Measurements from ENCODE around the gene SSC4D.
A peak's percentile ranks its signal among the peaks of the same experiment; 100 is the strongest.
"Not testable (repeated sequence)": the region's sequence is repeated elsewhere in the genome, so short reads cannot be mapped to it uniquely, and the experiment has no call there.

Gene SSC4D

DNA sequence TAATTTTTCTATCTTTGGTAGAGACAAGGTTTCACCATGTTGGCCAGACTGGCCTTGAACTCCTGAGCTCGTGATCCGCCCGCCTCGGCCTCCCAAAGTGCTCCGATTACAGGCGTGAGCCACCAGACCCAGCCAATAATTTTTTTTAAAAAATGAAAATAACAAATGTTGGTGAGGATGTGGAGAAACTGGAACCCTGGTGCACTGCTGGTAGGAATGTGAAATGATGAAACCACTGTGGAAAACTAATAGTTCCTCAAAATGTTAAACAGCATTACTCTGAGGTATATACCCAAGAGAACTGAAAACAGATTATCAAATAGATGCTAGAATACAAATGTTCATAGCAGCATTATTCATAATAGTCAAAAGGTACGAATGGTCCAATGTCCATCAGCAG, 27.7 kb downstream of the SSC4D start:
- DNase-seq = no peak

DNA sequence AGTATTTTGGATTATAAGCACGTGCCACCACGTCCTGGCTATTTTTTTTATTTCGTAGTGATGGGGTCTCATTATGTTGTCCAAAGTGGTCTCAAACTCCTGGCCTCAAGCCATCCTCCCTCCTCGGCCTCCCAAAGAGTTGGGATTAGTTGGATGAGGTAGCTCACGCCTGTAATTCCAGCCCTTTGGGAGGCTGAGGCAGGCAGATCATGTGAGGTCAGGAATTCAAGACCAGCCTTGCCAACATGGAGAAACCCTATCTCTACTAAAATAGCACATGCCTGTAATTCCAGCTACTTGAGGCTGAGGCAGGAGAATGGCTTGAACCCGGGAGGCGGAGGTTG, 28.9 kb downstream of the SSC4D start:
- DNase-seq = no peak

DNA sequence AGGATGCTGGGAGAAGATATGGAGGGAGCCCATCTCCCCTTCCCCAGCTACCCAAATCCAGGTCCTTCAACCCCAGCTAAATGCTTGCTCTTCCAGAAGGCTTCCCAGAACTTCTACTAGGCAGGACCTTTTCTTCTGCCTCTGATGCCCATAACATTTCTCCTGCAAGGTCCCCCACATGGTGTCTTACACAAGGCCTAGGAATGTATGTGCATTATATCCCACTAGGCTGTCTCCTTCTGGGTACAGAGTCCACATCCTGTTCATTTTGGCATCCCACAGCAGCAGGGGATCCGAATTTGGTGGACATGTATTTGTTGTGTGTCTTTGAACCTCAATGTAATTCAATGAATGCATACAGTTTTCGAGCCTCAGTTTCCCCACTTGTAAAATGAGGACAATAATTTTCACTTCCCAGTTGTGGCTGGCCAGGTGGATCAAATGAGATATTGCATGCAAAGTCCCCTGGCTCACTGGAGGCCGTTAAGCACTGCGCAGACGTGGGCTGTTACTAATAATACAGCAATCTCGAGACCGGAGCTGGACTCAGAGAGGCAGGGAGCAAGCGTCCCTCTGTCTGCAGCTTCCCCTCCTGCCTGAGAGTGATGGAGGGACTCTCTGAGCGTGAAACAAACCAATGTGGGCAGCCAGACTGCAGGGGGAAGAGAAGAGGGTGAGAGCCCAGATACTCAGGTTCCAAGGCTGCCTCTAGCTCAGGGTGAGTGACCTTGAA, 32.1 kb downstream of the SSC4D start:
- no peak for DNase-seq

DNA sequence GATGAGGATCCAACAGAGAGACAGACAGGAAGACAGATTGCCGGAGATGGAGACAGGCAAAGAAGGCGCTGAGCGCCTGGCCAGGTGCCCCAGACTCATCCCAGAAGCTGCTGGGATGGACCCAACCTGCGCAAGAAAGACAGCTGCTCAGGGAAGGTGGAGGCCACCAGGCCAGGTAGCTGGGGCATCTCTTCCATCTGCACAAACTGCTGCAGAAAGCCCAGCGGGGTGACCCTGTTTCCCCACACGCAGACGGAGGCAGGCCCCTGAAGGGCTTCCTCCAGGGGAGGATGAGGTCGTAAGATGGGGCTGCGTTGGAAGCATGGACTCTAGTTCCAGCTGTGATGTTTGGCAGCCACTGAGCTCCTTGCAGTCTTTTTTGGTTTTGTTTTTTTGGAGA, 34.2 kb downstream of the SSC4D start:
- DNase-seq = no peak

DNA sequence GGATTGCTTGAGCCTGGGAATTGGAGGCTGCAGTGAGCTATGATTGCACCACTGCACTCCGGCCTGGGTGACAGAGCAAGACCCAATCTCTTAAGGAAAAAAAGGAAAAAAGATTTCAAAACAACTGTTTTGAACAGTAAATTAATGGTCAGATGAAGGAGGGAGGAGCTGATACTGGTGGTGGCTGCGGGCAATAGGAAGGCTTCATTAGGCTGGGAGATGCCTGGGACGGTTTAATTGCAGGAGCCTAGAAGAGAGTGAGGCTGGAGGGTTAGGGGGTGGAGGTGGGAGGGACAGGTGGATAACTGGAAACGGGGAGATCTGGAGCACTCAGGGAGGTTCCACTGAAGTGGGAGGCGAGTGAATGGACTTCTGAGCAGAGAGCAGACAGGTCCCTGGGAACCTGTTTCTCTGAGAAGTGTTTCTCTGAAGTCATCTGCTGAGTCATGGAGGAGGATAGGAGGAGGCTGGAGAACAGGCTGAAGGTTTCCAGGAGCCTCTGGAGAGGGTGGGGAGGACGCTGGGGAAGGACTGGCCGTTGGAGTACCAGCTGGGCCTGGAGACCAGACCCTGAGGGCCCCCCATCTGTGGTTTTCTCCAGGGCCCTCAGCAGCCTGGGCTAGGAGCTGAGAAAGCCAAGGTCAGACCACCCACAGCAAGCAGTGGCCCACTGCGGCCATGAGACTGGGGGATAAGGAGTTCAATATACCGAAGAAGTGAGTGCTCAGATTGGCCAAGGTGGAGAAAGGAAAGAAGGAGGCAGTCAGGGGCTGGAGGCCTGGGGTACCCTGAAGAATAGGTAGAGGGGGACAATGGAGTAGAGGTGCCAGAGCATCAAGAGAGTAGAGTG, 36.3 kb downstream of the SSC4D start:
- DNase-seq = no peak

DNA sequence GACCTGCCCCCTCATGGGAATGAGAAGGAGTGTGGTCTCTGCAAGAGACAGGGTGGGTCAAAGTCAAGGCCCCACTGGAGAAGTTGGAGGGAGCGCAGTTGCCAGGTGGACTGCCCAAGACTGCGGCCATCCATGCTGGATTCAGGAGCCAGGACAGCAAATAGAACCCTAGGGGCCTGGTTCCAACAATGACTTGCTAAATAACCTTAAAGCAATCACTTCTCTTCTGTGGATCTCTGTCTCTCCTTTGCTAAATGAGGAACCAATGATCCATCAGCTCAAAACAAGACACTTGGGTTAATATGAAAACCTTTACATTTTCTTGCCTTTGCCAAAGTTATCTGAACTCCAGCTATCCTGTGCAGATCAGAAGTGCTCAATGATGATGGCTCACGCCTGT, 38.1 kb downstream of the SSC4D start:
- no peak for DNase-seq

DNA sequence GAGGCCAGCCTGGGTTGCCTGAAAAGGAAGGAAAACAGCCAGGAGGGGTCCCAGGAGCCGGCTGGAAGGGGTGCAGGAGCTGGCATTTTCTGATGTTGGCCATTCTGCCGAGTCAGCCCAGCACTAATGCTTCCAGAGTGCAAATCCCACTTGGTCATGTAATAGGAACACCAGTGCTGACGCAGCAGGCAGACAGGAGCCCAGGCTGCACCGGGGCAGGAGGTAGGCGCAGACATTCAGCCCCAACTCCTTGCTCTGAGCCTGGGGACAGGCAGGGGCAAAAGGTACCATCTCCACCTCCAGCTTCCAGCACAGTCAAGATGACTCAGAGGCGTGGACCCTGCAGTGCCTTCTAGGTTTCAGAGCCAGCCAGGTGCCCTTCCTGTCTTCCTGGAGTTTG, 40.5 kb downstream of the SSC4D start:
- DNase-seq = no peak

DNA sequence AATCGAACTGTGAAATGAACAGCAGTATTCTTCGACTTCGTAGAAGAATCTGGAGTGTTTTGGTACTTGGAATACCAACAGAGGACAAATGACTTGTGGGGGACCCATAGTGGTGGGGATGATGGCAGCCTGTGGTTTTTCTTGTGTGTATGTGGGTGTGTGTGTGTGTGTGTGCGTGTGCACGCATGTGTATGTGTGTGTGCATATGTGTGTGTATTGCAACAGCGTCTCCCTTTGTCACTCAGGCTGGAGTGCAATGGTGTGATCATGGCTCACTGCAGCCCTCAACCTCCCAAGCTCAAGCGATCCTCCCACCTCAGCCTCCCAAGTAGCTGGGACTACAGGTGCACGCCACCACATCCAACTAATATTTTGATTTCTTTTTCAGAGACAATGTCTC, 41.3 kb downstream of the SSC4D start:
- no peak for DNase-seq

DNA sequence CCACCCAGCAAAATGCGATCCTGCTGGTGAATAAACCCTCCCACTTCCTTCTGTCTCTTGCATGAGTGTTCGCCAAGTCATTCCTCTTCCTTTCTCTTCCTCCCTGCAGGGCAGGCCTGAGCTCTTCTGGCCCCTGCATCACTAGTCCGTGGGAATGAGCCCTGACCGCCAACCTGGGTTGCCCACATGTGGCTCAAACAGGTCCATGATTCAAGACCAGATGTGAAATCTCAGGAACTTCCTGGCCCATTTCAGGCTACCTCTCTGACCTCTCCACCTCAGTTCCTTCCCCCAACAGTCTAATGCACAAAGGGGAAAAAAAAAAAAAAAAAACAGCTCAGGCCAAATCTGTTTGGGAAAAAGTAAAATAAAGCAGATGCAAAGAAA, 45.3 kb downstream of the SSC4D start:
- DNase-seq = no peak

DNA sequence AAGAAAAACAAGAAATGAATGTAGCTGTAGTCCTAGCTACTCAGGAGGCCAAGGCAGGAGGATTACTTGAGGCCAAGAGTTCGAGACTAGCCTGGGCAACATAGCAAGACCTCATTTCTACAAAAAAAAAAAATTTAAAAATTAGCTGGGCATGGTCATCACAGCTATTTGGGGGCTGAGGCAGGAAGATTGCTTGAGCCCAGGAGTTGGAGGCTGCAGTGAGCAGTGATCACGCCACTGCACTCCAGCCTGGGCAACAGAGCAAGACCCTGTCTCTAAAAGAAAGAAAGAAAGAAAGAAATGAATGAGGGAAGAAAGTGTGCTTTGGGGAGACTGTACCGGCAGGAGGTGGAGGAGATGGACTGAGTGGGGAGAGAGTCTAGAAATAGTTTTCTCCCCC, 45.7 kb downstream of the SSC4D start:
- DNase-seq = not testable (repeated sequence)

DNA sequence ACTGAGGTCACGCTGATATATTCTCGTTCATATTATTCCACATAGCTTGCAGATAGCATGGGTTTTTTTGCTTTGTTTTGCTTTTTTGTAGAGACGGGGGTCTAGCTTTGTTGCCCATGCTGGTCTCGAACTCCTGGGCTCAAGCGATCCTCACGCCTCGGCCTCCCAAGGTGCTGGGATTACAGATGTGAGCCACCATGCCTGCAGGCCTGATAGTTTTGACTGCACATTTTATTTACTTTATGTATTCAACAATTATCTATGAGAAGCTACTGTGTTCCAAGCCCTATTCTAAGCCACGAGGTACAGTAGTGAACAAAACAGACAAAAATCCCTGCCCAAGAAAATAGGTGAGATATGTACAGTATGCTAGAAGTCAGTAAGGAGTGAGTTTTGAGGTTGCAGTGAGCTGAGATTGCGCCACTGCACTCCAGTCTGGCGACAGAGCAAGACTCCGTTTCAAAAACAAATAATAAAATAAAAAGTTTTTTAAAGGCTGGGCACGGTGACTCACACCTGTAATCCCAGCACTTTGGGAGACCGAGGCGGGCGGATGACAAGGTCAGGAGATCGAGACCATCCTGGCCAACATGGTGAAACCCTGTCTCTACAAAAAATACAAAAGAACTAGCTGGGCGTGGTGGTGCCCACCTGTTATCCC, 49.4 kb downstream of the SSC4D start:
- no peak for DNase-seq

DNA sequence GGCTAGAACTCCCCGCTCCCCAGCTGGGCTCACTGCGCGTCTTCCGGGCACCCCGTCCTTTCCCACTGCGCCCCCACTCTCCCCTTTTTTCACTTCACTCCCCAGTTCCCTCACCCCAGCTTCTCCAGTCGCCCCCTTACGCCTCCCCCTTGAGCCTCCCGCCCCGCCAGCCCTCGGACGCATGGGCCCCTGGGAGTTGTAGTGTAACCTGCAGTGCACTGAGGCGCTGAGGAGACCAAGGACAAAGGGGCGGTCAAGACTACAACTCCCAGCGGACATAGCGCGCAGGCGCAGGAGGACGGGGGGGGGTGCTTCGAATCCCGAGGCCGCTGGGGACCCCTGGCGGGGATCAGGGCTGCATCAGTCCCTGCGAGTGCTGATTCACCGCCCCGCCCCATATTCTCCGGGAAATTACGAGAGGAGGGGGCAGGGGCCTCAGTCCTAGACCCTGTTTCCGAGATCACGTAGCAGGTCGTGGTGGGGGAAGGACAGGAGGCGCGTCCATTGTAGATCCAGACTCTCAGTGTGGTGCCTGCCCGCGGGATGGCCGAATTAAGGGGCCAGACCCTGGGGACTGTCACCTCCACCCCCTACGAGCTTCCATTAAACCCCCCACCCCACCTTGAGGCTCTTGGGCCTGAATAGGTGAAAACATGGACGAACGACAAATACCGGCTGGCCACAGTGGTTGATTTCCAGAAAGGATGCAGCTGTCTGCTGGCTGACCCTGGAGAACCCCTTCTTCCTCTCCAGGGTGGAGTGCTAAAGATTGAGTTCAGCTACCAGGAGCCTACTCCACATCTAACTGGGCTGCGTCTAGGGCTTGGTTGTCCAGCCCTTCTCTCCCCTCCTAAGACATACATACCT, 50.2 kb downstream of the SSC4D start:
- DNase-seq = peak; percentile 85

DNA sequence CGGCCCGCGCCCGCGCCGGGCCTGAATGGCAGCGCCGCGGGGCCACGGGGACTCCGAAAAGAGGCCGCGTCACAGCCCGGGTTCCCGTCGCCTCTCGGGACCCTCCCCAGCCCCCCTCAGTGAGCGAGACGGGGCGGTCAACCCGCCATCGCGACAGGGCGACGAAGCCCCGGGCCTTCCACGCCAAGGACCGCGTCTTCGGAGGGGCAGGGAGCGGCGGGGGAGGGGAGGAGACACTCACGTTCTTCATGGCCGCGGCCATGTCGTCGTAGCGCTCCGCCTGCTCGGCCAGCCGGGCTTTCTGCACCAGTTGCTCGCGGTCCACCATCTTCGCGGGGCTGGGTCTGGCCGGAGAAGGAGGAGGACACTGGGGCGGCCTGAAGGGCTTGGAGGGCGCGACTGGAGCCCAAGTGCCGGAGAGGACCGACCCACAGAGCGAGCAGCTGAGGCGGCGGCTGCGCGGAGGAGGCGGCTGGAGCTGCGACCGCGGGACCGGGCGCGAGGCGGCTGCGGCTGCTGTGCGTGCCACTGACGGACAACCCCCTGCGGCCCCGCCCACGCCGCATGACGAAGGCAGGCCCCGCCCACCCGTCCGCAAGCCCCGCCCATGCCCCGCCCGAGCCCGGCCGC, 50.9 kb downstream of the SSC4D start, which contains the start of gene YWHAG:
TSS of gene YWHAG (minus strand) at position 511 of the 630 bp plus-strand sequence. CDS start at position 328, 183 bp downstream.
- DNase-seq = peak; percentile 65

DNA sequence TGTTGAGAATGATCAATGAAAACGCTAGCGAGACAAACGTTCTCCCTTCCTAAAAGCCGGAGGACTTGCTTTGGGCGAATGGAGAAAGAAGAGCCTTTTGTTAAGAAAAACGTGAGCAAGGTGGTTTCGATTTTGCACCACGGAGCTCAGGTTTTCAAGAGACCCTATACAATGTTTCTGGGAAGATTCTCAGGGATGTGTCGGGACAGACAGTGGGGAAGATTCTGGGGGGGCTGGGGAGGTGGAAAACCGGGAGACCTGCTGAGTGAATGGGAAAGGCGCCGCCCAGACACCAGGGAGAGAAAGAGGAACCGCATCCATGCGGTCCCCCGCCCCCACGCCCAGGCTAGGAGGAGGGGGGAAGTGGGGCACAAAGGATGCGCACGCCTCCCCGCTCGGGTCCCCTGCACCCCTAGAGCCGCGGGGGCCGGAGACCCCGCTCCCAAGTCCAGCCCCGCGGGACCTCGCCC, 51.5 kb downstream of the SSC4D start:
- DNase-seq = no peak

DNA sequence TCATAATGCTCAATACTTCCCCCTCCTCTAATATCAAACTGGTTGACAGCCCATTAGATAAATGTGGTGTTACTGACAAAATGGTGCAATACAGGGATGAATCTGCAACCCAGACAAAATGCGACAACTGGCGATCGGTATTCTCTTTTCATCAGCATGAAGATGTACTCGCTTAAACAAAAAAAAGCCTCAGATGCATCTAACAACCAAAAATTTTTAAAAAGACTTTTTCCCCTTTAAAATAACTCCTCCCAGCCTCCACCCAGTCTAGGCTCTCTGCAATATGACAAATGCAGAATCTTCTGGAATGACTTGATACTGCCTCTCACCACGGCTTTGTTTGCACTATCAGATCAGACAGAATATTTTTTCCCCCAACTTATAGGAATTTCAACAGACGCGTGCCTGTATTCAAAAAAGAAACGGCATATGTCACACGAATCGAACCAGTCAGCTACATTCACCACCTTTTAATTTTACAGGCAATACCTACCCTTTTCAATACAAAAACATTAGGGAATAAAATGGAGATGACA, 52.0 kb downstream of the SSC4D start:
- no peak for DNase-seq

DNA sequence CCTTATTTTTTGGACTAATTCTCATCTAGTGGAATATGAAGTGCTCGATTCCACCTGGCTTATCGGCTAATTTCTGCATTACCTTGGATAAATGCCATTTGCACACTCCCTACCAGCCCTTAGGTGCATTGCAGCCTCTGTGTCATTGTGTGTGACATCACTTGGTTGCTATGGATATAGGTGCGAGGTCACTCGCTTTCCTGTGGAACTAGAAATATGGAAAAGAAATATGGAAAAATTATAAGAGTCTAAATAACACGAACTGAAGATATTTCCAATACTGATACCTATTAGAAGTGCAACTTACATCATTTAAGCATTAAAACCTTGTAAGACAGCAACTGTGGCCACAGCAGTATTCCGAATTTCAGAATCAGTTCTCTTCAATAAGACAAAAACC, 52.7 kb downstream of the SSC4D start:
- DNase-seq = no peak

DNA sequence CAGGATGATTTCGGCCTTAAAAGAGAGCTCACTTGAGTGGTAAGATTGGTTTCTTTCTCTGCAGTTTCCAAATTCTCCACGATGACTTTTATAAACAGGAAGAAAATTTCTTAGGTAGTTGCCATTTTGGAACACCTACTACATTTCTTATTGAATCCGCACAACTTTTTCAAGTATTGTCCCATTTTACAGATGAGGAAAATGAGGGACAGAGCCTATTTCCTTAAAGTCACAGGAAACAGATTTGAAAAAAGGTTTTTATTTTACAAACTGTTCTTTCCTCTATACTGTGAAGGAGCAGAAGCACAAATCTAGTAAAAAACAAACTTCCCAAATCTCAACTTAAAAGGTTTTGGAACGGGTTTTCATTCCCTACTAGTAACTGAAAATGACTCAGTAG, 53.4 kb downstream of the SSC4D start:
- DNase-seq = no peak

DNA sequence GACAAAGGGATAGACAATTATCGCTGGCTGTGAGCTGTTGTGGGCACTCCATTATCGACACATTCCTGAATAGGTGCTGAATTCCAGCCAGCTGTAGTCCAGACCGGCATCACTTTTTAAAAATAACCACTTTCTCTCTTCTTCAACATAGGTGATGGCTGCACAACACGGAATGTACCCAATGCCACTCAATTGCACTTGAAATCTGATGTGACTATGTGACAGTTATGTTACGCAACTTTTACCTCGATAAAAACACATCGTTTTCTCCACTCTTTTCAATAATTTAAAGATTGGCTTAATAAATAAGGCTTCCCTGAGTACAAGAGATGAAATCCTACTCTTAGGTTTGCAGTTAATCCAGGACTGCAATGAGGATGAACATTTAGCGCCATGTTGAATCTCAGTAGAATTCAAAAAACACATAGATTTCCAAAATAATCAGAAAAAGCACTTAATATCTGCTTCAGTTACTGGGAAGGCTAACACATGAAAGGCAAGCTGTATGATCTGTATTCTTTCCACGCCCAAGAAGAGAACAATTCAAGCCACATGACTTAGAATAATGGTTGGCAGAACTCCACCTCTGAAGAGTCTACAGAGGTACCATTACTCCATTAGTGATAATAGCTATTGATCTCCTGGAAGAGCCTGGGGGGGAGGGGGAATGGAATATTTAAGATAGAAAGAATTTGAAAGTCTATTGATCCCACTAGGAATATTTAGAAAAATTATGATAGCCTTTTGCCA, 54.3 kb downstream of the SSC4D start:
- DNase-seq = no peak

DNA sequence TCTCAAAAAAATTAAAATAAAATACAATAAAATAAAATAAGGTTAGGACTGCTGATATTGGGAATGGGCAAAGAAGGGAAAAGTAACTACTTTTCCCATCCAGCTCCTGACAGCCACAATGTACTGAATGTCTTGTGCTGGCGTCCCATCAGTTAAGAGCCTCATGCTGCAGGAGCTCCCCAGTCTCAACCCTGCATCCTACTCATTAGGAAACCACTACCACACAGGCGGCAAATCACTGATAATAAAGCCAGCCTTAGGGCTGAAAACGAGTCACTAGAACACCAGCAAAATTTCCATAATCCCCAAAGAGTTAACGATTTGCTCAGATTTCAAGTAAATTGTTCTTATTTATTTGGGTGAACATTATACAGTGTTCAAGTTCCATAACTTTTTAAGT, 55.0 kb downstream of the SSC4D start:
- no peak for DNase-seq

DNA sequence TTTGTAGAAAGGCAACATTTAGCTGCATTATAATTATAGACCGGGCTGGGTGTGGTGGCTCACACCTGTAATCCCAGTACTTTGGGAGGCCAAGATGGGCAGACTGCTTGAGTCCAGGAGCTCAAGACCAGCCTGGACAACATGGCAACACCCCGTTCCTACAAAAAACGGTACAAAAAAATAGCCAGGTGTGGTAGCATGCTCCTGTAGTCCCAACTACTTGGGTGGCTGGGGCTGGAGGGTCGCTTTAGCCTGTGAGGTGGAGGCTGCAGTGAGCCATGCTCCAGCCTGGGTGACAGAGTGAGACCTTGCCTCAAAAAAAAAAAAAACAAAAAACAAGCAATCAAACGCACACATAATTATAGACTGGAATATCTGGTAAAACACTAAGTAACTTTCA, 55.8 kb downstream of the SSC4D start:
- DNase-seq = no peak

DNA sequence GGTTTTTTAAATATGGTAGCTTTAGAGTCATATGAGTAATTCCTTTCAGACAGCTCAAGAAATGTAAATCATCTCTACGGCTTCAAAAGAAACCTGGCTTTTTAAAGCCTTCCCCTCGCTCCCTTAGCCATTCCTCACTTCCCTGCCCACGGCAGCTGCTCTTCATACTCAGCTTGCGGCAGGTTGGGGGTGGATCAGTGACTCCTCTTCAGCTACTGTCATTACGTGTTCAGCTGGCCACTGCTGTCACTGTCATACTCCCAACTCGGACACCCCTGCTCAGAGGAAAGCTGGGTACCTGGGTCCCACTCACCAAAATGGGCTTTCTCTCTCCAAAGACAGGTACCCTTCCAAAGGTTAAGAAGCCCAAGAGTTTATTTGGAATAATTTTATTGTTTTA, 57.3 kb downstream of the SSC4D start:
- DNase-seq = no peak

All from NCI-H1048 (cell line).